ENCODE measurements around the gene KCNJ15. TPM values are rescaled to one million over a fixed set of nuclear protein-coding genes. Genes with fewer than 3 reads are reported as not detected.

KCNJ15 gene
- total RNA-seq, 1 donor from 2014 or later = 2.2 TPM

DNA sequence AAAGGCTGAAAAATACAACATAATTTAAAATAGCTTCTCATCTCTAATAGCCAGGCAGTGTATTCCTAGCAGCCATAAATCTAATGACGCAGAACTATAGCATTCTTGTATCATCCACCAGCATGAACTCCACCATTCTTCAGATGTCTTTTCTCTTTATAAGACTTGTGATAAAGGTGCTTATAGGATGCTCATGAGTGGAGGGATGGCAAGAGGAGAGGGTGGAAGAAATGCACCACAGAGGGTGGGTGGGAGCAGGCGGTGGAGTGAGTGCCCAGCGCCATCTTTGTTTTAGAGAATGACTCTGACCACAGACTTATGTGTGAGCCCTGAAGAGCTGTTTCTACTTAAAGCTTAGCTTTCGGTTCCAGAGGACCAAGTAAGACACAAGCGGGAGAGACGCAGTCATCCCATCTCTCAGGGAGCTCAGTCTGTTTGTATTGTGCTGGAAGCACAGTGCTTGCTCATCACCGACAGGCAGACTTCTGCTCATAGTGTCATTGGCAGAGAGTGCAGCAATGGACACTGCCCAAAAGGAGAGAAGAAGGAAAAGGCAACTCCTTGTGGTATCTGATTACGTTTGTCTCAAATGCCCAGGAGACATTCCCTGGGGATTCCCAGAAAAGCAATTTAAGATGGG lies 65.6 kb downstream of the KCNJ15 start:
- TF ChIP-seq, protein P1, sequence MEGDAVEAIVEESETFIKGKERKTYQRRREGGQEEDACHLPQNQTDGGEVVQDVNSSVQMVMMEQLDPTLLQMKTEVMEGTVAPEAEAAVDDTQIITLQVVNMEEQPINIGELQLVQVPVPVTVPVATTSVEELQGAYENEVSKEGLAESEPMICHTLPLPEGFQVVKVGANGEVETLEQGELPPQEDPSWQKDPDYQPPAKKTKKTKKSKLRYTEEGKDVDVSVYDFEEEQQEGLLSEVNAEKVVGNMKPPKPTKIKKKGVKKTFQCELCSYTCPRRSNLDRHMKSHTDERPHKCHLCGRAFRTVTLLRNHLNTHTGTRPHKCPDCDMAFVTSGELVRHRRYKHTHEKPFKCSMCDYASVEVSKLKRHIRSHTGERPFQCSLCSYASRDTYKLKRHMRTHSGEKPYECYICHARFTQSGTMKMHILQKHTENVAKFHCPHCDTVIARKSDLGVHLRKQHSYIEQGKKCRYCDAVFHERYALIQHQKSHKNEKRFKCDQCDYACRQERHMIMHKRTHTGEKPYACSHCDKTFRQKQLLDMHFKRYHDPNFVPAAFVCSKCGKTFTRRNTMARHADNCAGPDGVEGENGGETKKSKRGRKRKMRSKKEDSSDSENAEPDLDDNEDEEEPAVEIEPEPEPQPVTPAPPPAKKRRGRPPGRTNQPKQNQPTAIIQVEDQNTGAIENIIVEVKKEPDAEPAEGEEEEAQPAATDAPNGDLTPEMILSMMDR (IDR thresholded peaks at IDR 0.05; ENCODE audit: unreplicated experiment) = no peak
- no peak for DNase-seq (ENCODE audit: low spot score, unreplicated experiment)
- H3K36me3 Mint-ChIP-seq (ENCODE audit: insufficient read depth) = no peaks in the 10 kb centered on the region
- H3K4me3 Mint-ChIP-seq (ENCODE audit: low read depth) = no peak overlapping the region
- no peaks in the 10 kb centered on the region for H3K27me3 Mint-ChIP-seq
- no peaks in the 10 kb centered on the region for H3K9me3 Mint-ChIP-seq (ENCODE audit: low read depth)
- H3K27ac Mint-ChIP-seq = no peak overlapping the region
- H3K4me1 Mint-ChIP-seq (ENCODE audit: low read depth) = peaks cover 2% of the 10 kb centered on the region

DNA sequence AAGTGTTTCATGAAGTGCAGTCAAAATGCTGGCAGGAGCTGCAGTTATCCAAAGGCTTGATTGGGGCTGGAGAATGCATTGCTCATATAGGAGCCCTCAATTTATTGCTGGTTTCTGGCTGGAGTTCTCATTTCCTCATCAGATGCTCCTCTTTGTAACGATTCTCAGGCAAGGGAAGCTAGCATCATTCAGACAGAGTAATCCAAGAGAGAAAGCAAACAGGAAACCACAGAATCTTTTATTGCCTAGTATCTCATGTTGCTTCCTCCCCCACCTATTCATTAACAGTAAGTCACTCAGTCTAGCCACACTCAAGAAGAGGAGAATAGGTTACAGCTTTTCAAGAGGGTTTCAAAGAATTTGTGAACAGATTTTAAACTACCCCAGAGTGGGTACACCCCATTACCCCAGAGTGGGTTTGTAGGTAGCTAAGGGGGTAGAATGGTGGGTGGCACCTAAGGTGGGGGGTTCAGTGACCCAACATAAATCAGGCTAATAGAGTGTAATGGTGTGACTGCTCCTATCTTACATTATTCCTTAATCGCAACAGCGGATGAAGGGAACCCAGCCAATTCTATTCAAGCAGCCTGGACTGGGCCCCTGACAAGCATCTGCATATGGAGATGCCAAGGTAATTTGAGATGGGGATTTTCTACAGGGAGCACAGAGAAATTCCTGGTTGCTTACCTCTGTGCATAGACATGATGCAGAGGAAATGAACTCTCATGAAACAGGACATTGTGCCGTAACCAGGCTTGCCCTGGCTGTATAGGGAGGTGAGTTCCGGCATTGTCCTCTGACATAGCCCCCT lies 67.1 kb downstream of the KCNJ15 start:
- no peak for DNase-seq (ENCODE audit: low spot score, unreplicated experiment)
- no peak overlapping the region for H3K27ac Mint-ChIP-seq

DNA sequence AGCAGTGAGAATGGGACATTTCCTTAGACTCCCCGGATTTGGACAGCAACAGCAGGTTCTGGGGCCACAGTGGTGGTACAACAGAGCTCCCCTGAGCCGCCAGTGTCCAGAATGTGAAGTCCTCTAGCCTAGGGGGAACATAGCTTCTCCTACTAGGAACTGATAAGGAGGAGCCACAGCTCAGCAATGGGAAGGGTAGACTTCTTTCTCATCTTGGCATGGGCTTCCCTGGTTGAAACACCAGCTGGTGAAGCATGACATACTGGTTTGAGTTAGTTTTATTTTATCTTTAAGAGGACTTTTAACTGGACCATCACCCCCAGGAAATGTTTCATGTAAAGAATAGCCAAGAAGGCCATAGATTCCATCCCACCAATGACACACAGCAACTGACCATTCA lies 68.4 kb downstream of the KCNJ15 start:
- peaks cover 2% of the 10 kb centered on the region for H3K4me1 Mint-ChIP-seq (ENCODE audit: low read depth)
- no peaks in the 10 kb centered on the region for H3K27me3 Mint-ChIP-seq
- TF ChIP-seq, protein P1 (IDR thresholded peaks at IDR 0.05; ENCODE audit: unreplicated experiment) = no peak
- DNase-seq (ENCODE audit: low spot score, unreplicated experiment) = no peak
- no peak overlapping the region for H3K27ac Mint-ChIP-seq
- H3K9me3 Mint-ChIP-seq (ENCODE audit: low read depth) = no peaks in the 10 kb centered on the region
- H3K4me3 Mint-ChIP-seq (ENCODE audit: low read depth) = no peak overlapping the region
- no peaks in the 10 kb centered on the region for H3K36me3 Mint-ChIP-seq (ENCODE audit: insufficient read depth)

More for the DNA sequence above, 67.1 kb downstream of the KCNJ15 start:
- no peak overlapping the region for H3K4me3 Mint-ChIP-seq (ENCODE audit: low read depth)
- TF ChIP-seq, protein P1 (IDR thresholded peaks at IDR 0.05; ENCODE audit: unreplicated experiment) = no peak
- no peaks in the 10 kb centered on the region for H3K36me3 Mint-ChIP-seq (ENCODE audit: insufficient read depth)
- no peaks in the 10 kb centered on the region for H3K9me3 Mint-ChIP-seq (ENCODE audit: low read depth)
- H3K27me3 Mint-ChIP-seq = no peaks in the 10 kb centered on the region
- H3K4me1 Mint-ChIP-seq (ENCODE audit: low read depth) = peaks cover 2% of the 10 kb centered on the region

DNA sequence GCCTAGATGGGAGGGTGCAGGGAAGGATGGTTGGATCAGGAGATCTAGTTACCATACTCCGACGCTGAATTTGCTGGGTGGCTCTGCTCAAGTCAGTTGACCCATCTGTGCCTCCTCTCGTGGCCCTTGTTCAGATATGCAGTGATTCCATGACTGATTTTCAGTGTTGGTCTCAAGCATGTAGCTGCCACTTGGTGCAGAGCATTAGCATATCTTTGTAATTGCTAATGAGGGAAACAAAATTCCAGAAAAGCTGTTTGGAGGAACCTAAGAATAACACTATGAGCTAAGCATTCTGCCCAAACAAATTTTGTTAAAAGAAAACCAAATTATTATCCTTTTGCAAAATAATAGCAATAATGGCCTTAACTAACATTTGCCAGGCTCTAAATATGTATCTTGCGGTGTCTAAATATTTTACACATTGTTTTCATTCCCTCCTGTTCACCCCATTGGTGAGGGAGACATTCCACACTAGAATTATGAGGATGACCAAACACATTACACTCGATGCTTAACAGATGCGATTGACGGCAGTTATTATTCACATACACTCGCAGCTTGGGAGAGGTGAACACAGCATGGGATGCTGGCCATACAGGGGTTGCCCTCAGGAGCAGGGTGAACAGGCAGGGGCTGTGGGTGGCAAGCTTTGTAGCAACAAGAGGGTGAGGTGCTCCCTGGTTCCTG lies 69.1 kb downstream of the KCNJ15 start:
- no peak overlapping the region for H3K27ac Mint-ChIP-seq
- no peaks in the 10 kb centered on the region for H3K9me3 Mint-ChIP-seq (ENCODE audit: low read depth)
- no peaks in the 10 kb centered on the region for H3K36me3 Mint-ChIP-seq (ENCODE audit: insufficient read depth)
- H3K27me3 Mint-ChIP-seq = no peaks in the 10 kb centered on the region
- peaks cover 2% of the 10 kb centered on the region for H3K4me1 Mint-ChIP-seq (ENCODE audit: low read depth)
- TF ChIP-seq, protein P1 (IDR thresholded peaks at IDR 0.05; ENCODE audit: unreplicated experiment) = no peak
- no peak overlapping the region for H3K4me3 Mint-ChIP-seq (ENCODE audit: low read depth)
- no peak for DNase-seq (ENCODE audit: low spot score, unreplicated experiment)

DNA sequence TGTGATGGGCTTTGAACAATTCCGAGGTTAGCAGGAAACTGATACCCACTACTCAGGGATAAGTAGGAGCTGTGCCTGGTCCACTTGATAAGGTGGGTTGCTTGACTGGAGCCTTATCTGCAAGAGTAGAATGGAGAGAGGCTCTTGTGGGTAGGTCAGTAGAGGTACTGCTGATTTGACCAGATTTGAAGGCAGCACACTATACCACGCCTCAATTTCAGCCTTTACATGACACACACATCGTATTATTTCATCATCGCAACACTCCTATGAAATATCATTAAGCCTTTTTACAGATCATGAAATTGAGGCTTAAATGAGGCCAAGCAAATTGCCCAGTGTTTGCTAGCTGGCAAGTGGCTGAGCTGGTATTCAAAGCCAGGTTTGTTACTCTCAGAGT lies 69.6 kb downstream of the KCNJ15 start:
- DNase-seq (ENCODE audit: low spot score, unreplicated experiment) = no peak
- no peak overlapping the region for H3K27ac Mint-ChIP-seq
- no peaks in the 10 kb centered on the region for H3K27me3 Mint-ChIP-seq
- TF ChIP-seq, protein P1 (IDR thresholded peaks at IDR 0.05; ENCODE audit: unreplicated experiment) = no peak
- no peak overlapping the region for H3K4me3 Mint-ChIP-seq (ENCODE audit: low read depth)
- H3K36me3 Mint-ChIP-seq (ENCODE audit: insufficient read depth) = no peaks in the 10 kb centered on the region
- no peaks in the 10 kb centered on the region for H3K9me3 Mint-ChIP-seq (ENCODE audit: low read depth)
- H3K4me1 Mint-ChIP-seq (ENCODE audit: low read depth) = peaks cover 2% of the 10 kb centered on the region
